ENCODE results near the gene ASXL1. TPM values are rescaled to one million over a fixed set of nuclear protein-coding genes. Genes with fewer than 3 reads are reported as not detected.
A peak's percentile ranks its signal among the peaks of the same experiment; 100 is the strongest.

Gene ASXL1
- total RNA-seq, 6 experiments from 2014 or later = 49.0 to 62.4 (median 54.4) TPM

DNA sequence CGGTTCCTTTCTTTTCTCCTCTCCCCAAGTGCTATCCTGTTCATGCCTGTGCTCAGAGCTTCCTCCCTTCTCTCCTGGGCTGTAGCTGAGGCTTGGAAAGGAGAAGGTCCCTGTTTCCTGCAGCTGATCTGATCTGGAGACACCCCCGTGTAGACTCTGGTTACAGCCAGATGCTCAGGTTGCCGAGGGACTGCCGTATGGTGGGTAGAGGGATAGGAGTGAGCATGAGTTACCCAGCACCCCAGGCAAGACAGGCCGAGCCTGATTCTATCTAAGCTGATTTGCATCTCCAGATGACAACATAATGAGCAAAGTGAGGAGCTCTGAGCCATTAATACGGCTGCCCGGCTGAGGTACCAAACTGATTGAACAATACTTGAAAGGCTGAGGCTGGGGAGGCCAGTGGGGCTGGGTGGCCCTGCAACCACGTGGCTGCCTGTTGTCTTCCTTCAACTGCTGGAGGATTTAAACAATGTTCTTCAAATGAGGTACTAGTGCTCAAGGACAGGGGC is 91.8 kb downstream of the ASXL1 start:
- peaks cover 4% of the 10 kb centered on the region for H3K27me3 Mint-ChIP-seq (ENCODE audit: insufficient read depth)
- DNase-seq = no peak
- no peak overlapping the region for H3K4me3 Mint-ChIP-seq
- H3K36me3 Mint-ChIP-seq (ENCODE audit: low read depth) = peaks cover 17% of the 10 kb centered on the region
- TF ChIP-seq, protein P1, sequence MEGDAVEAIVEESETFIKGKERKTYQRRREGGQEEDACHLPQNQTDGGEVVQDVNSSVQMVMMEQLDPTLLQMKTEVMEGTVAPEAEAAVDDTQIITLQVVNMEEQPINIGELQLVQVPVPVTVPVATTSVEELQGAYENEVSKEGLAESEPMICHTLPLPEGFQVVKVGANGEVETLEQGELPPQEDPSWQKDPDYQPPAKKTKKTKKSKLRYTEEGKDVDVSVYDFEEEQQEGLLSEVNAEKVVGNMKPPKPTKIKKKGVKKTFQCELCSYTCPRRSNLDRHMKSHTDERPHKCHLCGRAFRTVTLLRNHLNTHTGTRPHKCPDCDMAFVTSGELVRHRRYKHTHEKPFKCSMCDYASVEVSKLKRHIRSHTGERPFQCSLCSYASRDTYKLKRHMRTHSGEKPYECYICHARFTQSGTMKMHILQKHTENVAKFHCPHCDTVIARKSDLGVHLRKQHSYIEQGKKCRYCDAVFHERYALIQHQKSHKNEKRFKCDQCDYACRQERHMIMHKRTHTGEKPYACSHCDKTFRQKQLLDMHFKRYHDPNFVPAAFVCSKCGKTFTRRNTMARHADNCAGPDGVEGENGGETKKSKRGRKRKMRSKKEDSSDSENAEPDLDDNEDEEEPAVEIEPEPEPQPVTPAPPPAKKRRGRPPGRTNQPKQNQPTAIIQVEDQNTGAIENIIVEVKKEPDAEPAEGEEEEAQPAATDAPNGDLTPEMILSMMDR (IDR thresholded peaks at IDR 0.05) = no peak
- peaks cover 5% of the 10 kb centered on the region; the same call in 1 of the 2 replicates for H3K4me1 Mint-ChIP-seq (ENCODE audit: low read depth)
- no peaks in the 10 kb centered on the region for H3K9me3 Mint-ChIP-seq
- H3K27ac Mint-ChIP-seq = peak overlapping the region; percentile 7; the same call in 1 of the 2 replicates

DNA sequence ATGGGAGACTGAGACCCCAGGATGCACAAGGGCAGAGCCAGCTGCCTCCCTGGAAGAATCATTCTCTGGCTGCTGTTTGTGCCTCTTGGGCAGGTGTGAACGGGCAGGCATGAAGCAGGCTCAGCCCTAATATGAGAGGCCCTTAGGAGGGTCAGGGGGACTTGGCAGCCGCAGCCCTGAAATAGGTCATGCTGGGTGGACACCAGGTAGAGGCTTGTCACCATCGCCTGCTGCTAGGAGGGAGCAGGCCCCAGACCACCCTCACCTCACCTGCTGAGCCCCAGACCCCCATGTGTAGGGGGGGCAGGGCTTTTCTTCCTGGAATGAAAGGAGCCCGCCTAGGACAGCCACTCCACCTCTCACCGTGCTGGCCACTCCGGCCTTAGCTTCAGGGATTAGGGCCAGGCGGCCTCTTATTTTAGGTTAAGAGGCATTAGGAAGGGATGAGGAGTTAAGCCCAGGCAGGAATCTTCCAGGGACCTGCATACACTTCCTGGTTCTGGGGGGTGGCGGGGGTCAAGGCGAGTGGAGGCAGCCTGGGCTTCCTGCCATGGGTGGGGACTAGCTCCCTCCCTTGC is 92.4 kb downstream of the ASXL1 start:
- no peak overlapping the region; the same call in 1 of the 2 replicates for H3K27ac Mint-ChIP-seq
- H3K36me3 Mint-ChIP-seq (ENCODE audit: low read depth) = peaks cover 12% of the 10 kb centered on the region
- no peak for DNase-seq
- no peak overlapping the region for H3K4me3 Mint-ChIP-seq
- no peaks in the 10 kb centered on the region for H3K9me3 Mint-ChIP-seq
- peaks cover 4% of the 10 kb centered on the region for H3K27me3 Mint-ChIP-seq (ENCODE audit: insufficient read depth)
- peaks cover under 1% of the 10 kb centered on the region; the same call in 1 of the 2 replicates for H3K4me1 Mint-ChIP-seq (ENCODE audit: low read depth)
- TF ChIP-seq, protein P1 (IDR thresholded peaks at IDR 0.05) = no peak

DNA sequence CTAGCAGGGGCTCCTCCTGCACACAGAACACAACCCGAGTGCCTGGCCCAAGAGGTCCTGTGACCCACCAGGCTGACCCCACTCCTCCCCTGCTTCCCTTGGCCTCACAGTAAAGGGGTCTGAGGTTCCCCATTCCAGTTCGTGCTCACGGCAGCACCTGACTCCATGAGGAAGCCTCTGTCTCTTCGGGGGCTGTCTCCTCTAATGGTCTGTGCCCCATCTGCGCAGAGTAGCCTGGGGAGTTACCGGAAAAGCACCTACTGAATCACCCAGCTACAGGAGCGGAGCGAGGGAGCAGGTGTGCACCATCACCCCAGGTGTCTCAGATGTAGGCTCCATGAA is 93.2 kb downstream of the ASXL1 start:
- Mint-ChIP-seq H3K9me3 (no peaks in the 10 kb centered on the region), H3K4me3 (no peak overlapping the region), H3K27me3 (ENCODE audit: insufficient read depth) (peaks cover 4% of the 10 kb centered on the region), H3K27ac (no peak overlapping the region), H3K4me1 (ENCODE audit: low read depth) (no peaks in the 10 kb centered on the region; the same call in 1 of the 2 replicates), H3K36me3 (ENCODE audit: low read depth) (peaks cover 11% of the 10 kb centered on the region; the same call in 1 of the 2 replicates)
- TF ChIP-seq, protein P1 (IDR thresholded peaks at IDR 0.05) = no peak
- no peak for DNase-seq

DNA sequence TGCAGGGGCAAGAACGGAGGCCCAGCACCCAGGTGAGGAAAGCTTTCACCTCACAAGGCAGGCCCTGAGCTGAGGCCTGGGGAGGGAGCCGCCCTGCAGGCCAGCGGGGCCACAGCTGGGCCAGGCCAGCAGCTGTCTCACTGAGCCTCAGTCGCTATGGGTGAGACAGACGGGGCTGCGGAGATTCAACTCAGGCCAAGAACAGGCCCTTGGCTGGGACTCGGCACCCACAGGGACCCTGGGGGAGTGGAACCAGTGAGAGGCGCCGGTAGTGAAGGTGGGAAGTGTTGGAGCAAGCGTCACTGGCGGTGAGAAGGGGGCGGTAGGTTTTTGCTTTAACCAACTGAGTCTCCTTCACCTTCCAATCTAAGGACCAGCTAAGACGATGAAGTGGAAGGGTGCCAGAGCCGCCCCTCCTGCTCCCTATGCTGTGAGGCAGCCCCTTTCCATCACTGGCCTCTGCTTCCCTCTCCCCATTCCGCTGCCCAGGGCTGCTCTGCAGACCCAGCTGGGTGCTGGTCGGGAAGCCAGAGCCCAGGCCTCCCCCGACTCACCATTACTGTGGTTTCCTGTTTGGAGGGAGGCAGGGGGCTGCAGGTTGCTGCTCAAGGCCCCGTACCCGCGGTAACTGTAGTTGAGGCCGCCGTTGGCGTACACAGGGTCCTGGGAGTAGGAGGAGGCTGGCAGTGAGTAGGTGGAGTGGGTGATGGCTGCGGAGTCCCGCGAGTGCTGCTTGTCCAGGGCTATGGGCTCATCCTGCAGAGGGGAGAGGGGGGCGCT is 93.7 kb downstream of the ASXL1 start:
- no peaks in the 10 kb centered on the region; the same call in 1 of the 2 replicates for H3K4me1 Mint-ChIP-seq (ENCODE audit: low read depth)
- no peak for DNase-seq
- no peak overlapping the region for H3K27ac Mint-ChIP-seq
- no peaks in the 10 kb centered on the region for H3K9me3 Mint-ChIP-seq
- H3K27me3 Mint-ChIP-seq (ENCODE audit: insufficient read depth) = peaks cover 4% of the 10 kb centered on the region
- TF ChIP-seq, protein P1 (IDR thresholded peaks at IDR 0.05) = no peak; the same call in 1 of the 2 replicates
- no peak overlapping the region for H3K4me3 Mint-ChIP-seq
- peaks cover 7% of the 10 kb centered on the region; the same call in 1 of the 2 replicates for H3K36me3 Mint-ChIP-seq (ENCODE audit: low read depth)

DNA sequence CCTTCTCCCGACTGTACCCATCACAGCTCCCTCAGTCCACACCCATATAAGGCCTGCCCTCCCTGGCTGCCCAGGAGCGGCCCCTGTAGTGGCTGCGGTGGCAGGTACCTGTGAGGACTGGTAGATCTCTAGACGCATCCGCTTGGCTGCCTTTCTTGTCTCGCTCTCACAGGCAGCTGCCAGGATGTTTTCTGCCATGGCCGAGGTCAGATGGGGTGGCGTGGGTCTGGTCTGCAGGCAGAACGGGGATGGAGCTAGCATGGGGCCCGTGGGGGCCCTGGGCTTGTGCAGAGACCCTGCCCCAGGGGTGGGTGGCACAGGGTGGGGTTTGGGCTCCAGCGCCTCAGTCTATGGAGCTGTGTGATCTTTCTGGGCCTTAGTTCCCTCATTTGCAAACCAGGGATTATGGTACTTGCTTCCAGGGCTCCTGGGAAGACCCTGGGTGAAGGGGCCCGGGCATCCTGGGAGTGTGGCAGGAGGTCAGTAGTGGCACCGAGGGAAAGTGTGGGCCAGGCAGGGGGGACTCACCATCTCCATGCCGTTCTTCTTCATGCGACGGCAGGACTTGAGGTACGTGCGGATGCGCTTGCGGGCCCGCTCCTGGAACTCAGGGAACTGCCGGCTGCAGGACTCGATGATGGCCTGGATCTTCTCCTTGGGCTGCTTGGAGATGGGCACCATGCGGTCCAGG is 94.8 kb downstream of the ASXL1 start:
- DNase-seq = no peak
- Mint-ChIP-seq H3K4me1 (ENCODE audit: low read depth) (peaks cover 4% of the 10 kb centered on the region), H3K27me3 (ENCODE audit: insufficient read depth) (peaks cover 5% of the 10 kb centered on the region), H3K4me3 (no peak overlapping the region), H3K27ac (no peak overlapping the region), H3K36me3 (ENCODE audit: low read depth) (peaks cover 4% of the 10 kb centered on the region; the same call in 1 of the 2 replicates), H3K9me3 (no peaks in the 10 kb centered on the region)
- TF ChIP-seq, protein P1 (IDR thresholded peaks at IDR 0.05) = no peak
